HepG2 (cell line): ENCODE measurements around the gene TFPI. TPM values are rescaled to one million over a fixed set of nuclear protein-coding genes. Genes with fewer than 3 reads are reported as not detected.

Experiments used
- AHR ChIP-seq: IDR thresholded peaks from 2 replicates; pipeline ENCODE4 v1.6.1; 2018; ENCODE audit warnings: missing genetic modification reagents, missing compliant biosample characterization
- CCDC6 ChIP-seq: sonication (generic); formaldehyde crosslinking; IDR thresholded peaks from 2 replicates; pipeline ENCODE4 v1.8.1; 2022; ENCODE audit warnings: mild to moderate bottlenecking, missing genetic modification reagents, moderate library complexity
- ERF ChIP-seq: IDR thresholded peaks from 2 replicates; pipeline ENCODE4 v1.6.1; 2018; ENCODE audit warnings: missing biosample characterization, missing genetic modification reagents
- FOXJ3 ChIP-seq: sonication (generic); formaldehyde crosslinking; IDR thresholded peaks from 2 replicates; pipeline ENCODE4 v1.4.0; 2020; ENCODE audit warnings: missing genetic modification reagents, mild to moderate bottlenecking, borderline replicate concordance
- FOXO1 ChIP-seq: sonication (generic); formaldehyde crosslinking; IDR thresholded peaks from 2 replicates; pipeline ENCODE4 v1.4.0; 2020; ENCODE audit warnings: missing genetic modification reagents
- KLF16 ChIP-seq, 2 experiments: sonication (generic) in 1 of 2; formaldehyde crosslinking in 1 of 2; IDR thresholded peaks; 2 replicates each; pipeline versions ENCODE4 v1.6.1 to v1.8.0; 2016 to 2023; ENCODE audit warnings: missing genetic modification reagents in 2 of 2, missing compliant biosample characterization in 1 of 2
- KLF6 ChIP-seq: IDR thresholded peaks from 2 replicates; pipeline ENCODE4 v1.8.0; 2016; ENCODE audit warnings: missing biosample characterization, missing genetic modification reagents
- MLLT10 ChIP-seq: sonication (generic); formaldehyde crosslinking; IDR thresholded peaks from 2 replicates; pipeline ENCODE4 v1.4.0; 2020; ENCODE audit warnings: missing genetic modification reagents
- NCOA1 ChIP-seq: sonication (generic); formaldehyde crosslinking; IDR thresholded peaks from 2 replicates; pipeline ENCODE4 v1.9.0; 2021; ENCODE audit warnings: missing genetic modification reagents
- NFE2L2 ChIP-seq: fragments of 150-350 bp; IDR thresholded peaks from 2 replicates; pipeline ENCODE4 v1.6.1; 2014; ENCODE audit warnings: low read length
- PATZ1 ChIP-seq: sonication (generic); formaldehyde crosslinking; IDR thresholded peaks from 2 replicates; pipeline ENCODE4 v1.4.0; 2020; ENCODE audit warnings: missing genetic modification reagents
- SMAD9 ChIP-seq: sonication (generic); formaldehyde crosslinking; IDR thresholded peaks from 2 replicates; pipeline ENCODE4 v1.5.1; 2020; ENCODE audit warnings: mild to moderate bottlenecking, missing genetic modification reagents
- TEAD3 ChIP-seq: optimal IDR thresholded peaks from 2 replicates; pipeline ENCODE3; 2016; ENCODE audit warnings: borderline replicate concordance
- THAP11 ChIP-seq: IDR thresholded peaks from 2 replicates; pipeline ENCODE4 v1.6.1; 2016; ENCODE audit warnings: missing biosample characterization, missing genetic modification reagents
- TOPORS ChIP-seq: sonication (generic); formaldehyde crosslinking; IDR thresholded peaks from 2 replicates; pipeline ENCODE4 v1.8.0; 2023; ENCODE audit warnings: mild to moderate bottlenecking, missing genetic modification reagents
- ZGPAT ChIP-seq: IDR thresholded peaks from 2 replicates; pipeline ENCODE4 v1.6.1; 2016; ENCODE audit warnings: mild to moderate bottlenecking
- ZNF20 ChIP-seq: sonication (generic); formaldehyde crosslinking; IDR thresholded peaks from 2 replicates; pipeline ENCODE4 v1.4.0; 2020; ENCODE audit warnings: mild to moderate bottlenecking, moderate library complexity, missing genetic modification reagents
- ZNF367 ChIP-seq: sonication (generic); formaldehyde crosslinking; IDR thresholded peaks from 2 replicates; pipeline ENCODE4 v1.4.0; 2020; ENCODE audit warnings: missing genetic modification reagents, borderline replicate concordance
- ZNF747 ChIP-seq: sonication (generic); formaldehyde crosslinking; IDR thresholded peaks from 2 replicates; pipeline ENCODE4 v1.8.1; 2023; ENCODE audit warnings: missing genetic modification reagents, mild to moderate bottlenecking, borderline replicate concordance
- ZNF772 ChIP-seq: sonication (generic); formaldehyde crosslinking; IDR thresholded peaks from 2 replicates; pipeline ENCODE4 v1.5.0; 2020; ENCODE audit warnings: mild to moderate bottlenecking, missing genetic modification reagents
- ZSCAN12 ChIP-seq: sonication (generic); formaldehyde crosslinking; IDR thresholded peaks from 2 replicates; pipeline ENCODE4 v1.9.0; 2021; ENCODE audit warnings: mild to moderate bottlenecking, missing genetic modification reagents
- polyA plus RNA-seq, 8 experiments: library from polyadenylated mRNA; depleted of rRNA in 3 of 8; stranded (reverse) in 7 of 8; unstranded in 1 of 8; fragments of >200 nt; fragmentation: Illumina TruSeq in 4 of 8; extraction: Trizol in 4 of 8; gene quantifications; 2 replicates each; pipeline versions ENCODE4 v1.2.1 to v1.2.3, GENCODE V29; 2011 to 2016; ENCODE audit warnings: low read depth in 4 of 8, missing spikeins in 1 of 8, mixed read lengths in 1 of 8; ENCODE audit not compliant: insufficient read depth in 1 of 8
- total RNA-seq, 5 experiments: library from RNA; depleted of rRNA; stranded (reverse); fragments of >200 nt; fragmentation: Illumina TruSeq; extraction: Trizol; gene quantifications; 2 replicates each; pipeline ENCODE4 v1.2.3, GENCODE V29; 2016; ENCODE audit warnings: low read depth in 1 of 5
- TF ChIP-seq, protein P1 (sequence below): IDR thresholded peaks from 2 replicates; pipeline ENCODE4 v1.4.0; 2020; ENCODE audit warnings: mild to moderate bottlenecking, missing genetic modification reagents

Gene TFPI
- total and polyA plus RNA-seq, 2 of the 13 experiments (the other 11 are each of a cell fraction or from before 2014, with no cell fraction given) = 301 to 436 TPM

GRCh38 chr2:187529977-187530721 lies 24.1 kb downstream of the TFPI start (continued):
- TF ChIP-seq, protein P1, sequence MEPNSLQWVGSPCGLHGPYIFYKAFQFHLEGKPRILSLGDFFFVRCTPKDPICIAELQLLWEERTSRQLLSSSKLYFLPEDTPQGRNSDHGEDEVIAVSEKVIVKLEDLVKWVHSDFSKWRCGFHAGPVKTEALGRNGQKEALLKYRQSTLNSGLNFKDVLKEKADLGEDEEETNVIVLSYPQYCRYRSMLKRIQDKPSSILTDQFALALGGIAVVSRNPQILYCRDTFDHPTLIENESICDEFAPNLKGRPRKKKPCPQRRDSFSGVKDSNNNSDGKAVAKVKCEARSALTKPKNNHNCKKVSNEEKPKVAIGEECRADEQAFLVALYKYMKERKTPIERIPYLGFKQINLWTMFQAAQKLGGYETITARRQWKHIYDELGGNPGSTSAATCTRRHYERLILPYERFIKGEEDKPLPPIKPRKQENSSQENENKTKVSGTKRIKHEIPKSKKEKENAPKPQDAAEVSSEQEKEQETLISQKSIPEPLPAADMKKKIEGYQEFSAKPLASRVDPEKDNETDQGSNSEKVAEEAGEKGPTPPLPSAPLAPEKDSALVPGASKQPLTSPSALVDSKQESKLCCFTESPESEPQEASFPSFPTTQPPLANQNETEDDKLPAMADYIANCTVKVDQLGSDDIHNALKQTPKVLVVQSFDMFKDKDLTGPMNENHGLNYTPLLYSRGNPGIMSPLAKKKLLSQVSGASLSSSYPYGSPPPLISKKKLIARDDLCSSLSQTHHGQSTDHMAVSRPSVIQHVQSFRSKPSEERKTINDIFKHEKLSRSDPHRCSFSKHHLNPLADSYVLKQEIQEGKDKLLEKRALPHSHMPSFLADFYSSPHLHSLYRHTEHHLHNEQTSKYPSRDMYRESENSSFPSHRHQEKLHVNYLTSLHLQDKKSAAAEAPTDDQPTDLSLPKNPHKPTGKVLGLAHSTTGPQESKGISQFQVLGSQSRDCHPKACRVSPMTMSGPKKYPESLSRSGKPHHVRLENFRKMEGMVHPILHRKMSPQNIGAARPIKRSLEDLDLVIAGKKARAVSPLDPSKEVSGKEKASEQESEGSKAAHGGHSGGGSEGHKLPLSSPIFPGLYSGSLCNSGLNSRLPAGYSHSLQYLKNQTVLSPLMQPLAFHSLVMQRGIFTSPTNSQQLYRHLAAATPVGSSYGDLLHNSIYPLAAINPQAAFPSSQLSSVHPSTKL = peak; percentile 99
- TF ChIP-seq SMAD9 (CRISPR knock-in tag) = no peak
- TF ChIP-seq TEAD3 (CRISPR knock-in tag) = peak; percentile 56
- peak; percentile 86; the same call in 1 of the 2 replicates for TF ChIP-seq FOXJ3 (CRISPR knock-in tag)
- TF ChIP-seq ERF (CRISPR knock-in tag) = peak; percentile 66
- TF ChIP-seq MLLT10 (CRISPR knock-in tag) = no peak
- 0 out of 2 replicates have a peak, but pooled peaks have one; percentile 16 for TF ChIP-seq NFE2L2
- TF ChIP-seq ZNF772 (CRISPR knock-in tag) = 0 out of 2 replicates have a peak, but pooled peaks have one; percentile 51
- TF ChIP-seq KLF16 (CRISPR knock-in tag; IDR thresholded peaks at IDR 0.05) = peak in 1 of 2 experiments; percentile 91; a peak in 2 of 4 replicates
- peak; percentile 72 for TF ChIP-seq CCDC6
- no peak for TF ChIP-seq TOPORS (CRISPR knock-in tag)
- TF ChIP-seq FOXO1 = peak; percentile 80; the same call in 1 of the 2 replicates
- no peak for TF ChIP-seq ZNF367 (CRISPR knock-in tag)
- TF ChIP-seq ZSCAN12 = 0 out of 2 replicates have a peak, but pooled peaks have one; percentile 58
- TF ChIP-seq THAP11 = peak; percentile 79
- TF ChIP-seq AHR (CRISPR knock-in tag) = no peak
- TF ChIP-seq ZNF747 = peak; percentile 69; the same call in 1 of the 2 replicates
- no peak for TF ChIP-seq NCOA1 (CRISPR knock-in tag)
- peak; percentile 77; the same call in 1 of the 2 replicates for TF ChIP-seq ZGPAT (CRISPR knock-in tag)
- TF ChIP-seq PATZ1 (CRISPR knock-in tag) = no peak; the same call in 1 of the 2 replicates
- no peak for TF ChIP-seq ZNF20 (CRISPR knock-in tag)
- TF ChIP-seq KLF6 (CRISPR knock-in tag) = peak; percentile 64; the same call in 1 of the 2 replicates
